HG03354 (cell line): Measurements from ENCODE around the gene STPG3.

ENCODE experiments used
- ATAC-seq: cut with Tn5 transposase; IDR thresholded peaks from one replicate; pipeline ENCODE4 v1.9.1; 2021; ENCODE audit warnings: mild to moderate bottlenecking; ENCODE audit not compliant: unreplicated experiment, poor library complexity, severe bottlenecking

STPG3 gene

GRCh38 chr9:137276473-137277328 is 25.6 kb downstream of the STPG3 start:
- peak; percentile 8 for ATAC-seq

- ATAC-seq, result peak; percentile 79
Observed at GRCh38 chr9:137277329-137278041, 26.4 kb downstream of the STPG3 start, which contains the start of gene TOR4A. Gene TOR4A (plus strand): TSS chr9:137277726. CDS start chr9:137278690, 964 bp downstream.

DNA sequence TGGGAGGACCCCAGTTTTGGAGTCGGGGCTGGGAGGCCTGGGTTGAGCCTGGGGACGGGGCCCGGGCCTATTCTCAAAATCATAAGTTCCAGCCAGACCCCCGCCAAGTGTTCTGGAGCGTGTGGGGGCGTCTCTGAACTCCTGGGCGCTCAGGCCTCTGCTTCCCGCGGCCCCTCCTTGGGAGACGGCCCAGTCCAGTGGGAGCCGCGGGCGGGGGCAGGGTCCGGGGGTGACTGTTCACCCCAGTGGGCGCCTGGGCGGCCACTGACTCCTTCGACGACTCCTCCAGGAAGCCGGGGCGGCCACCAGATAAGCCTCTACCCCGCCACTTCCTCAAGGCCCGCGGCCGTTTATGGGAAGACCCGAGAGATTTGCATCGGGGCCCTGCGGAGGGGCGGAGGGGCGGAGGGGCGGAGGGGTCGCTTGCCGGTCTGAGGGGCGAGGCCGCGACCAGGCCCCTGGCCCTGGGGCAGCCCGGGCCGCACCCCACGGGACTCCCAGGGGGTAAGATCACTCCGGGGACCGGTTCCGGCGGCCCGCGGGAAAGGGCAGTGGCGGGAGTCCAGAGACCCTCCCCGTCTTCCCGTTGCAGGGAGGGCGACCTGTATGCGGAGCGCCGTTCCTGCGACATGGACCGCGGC is 27.1 kb downstream of the STPG3 start:
- ATAC-seq, result no peak

GRCh38 chr9:137278721-137279711 is 27.9 kb downstream of the STPG3 start:
- no peak for ATAC-seq

DNA sequence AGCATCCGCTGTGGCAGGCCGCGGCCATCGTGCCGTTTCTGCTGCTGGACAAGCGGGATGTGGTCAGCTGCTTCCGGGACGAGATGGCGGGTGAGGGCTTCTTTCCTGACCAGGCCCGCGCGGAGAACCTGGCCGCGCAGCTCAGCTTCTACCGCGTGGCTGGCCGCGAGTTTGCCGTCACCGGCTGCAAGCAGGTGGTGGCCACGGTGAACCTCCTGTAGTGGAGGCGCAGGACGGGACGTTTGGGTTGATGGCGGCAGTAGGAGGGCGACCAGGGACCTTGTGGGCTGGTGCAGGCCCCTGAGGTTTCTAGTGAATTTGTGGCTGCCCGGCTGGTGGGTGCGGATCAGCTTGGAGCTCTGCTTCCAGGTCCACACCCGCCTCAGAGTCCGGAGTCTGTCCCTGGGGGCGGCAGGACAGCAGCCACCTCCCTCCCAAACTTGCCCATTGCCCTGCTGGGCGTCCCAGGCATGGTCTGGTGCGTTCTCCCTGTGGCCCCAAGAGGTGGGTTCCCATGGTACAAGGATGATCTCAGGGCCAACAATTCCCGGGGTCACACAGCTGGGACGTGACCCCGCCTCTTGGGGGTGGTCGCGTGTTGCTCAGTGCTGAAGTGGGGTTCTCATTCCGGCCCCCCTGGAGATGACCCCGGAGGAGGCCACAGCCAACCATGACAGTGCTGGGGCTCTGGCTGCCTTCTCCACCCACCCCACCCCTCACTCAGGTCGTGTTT is 28.8 kb downstream of the STPG3 start:
- ATAC-seq, result no peak

DNA sequence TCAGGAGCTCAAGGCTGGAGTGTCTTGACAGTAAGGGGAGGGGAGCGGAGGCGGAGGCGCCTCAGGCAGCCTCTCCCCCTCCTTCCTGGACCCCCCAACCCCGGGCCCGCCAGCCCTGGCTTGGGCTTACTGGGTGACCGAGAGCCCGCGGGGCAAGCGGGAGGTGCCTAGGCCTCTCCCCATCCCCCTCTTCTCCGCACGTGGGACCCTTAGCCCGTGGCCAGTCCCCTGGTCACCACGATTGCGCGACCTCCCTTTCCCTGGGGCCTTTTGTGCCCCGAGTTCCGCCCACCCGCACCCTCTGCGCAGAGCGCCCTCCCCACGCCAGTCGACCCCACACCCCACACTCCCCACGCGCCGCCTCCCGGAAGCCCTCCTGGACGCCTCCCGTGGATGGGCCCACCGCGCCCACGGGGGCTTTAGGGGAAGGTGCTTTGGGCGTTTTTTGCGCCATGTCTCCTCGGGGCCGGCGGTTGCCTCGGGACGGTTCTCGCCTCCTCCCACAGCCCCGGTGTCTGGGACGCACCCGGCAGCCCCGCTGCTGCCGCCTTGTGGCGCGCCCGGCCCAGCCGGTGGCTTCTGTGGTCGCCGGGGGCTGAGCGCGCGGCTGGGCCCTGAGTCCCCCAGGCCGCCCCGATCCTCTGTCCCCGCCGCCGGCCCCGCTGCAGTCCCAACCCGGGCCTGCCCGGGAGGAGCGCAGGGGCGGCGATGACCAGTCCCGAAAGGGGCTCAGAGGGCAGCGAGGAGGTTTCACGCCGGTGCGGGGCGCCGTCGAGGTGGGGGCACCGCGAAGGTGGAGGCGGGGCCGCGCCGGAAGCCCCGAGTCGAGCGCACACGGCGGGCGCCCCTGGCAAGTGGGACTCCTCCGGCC is 29.6 kb downstream of the STPG3 start:
- no peak for ATAC-seq

DNA sequence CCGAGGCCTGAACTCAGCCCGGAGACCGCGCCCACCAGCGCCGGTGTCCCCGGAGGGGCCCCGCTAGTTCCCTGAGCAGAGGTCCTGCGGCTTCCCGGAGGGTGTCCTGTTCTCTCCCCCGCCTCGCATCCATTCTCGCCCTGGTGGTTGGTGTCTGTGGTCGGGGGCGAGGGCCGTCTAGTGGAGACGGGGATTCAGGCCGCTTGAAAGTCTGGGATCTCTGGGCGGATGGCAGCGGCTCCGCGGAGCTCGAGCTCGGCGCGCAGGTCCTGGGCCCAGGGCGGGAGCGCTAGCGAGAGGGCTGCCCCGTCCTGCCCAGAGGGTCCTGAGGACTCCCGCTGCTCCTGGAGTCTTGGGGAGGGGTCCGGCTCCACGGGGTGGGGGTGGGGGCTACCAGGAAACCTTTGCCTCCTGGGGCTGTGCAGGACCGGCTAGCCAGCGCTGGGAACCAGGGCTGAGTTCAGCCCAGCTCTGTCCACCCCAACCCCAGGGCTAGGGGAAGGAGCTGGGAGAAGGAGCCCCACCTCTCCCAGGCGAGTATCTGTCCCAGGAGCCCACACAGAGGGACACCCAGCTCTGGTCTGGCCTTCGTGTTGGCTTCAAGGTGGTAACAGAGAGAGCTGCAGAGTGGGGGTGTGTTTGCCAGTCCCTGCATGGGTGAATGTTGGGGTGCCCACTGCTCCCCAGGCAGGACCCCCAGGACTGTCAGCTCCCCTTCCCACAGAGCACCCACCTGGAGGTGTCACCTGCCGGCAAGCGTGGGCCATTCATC is 30.4 kb downstream of the STPG3 start:
- no peak for ATAC-seq

GRCh38 chr9:137286975-137287383 is 35.9 kb downstream of the STPG3 start:
- ATAC-seq, result peak; percentile 25

- ATAC-seq, result no peak
Observed at GRCh38 chr9:137293094-137293481, 42.0 kb downstream of the STPG3 start.

- no peak for ATAC-seq
Observed at GRCh38 chr9:137293482-137294090, 42.5 kb downstream of the STPG3 start.

GRCh38 chr9:137294091-137294680 is 43.1 kb downstream of the STPG3 start:
- ATAC-seq, result no peak

- no peak for ATAC-seq
Observed at GRCh38 chr9:137294681-137295237, 43.7 kb downstream of the STPG3 start.

DNA sequence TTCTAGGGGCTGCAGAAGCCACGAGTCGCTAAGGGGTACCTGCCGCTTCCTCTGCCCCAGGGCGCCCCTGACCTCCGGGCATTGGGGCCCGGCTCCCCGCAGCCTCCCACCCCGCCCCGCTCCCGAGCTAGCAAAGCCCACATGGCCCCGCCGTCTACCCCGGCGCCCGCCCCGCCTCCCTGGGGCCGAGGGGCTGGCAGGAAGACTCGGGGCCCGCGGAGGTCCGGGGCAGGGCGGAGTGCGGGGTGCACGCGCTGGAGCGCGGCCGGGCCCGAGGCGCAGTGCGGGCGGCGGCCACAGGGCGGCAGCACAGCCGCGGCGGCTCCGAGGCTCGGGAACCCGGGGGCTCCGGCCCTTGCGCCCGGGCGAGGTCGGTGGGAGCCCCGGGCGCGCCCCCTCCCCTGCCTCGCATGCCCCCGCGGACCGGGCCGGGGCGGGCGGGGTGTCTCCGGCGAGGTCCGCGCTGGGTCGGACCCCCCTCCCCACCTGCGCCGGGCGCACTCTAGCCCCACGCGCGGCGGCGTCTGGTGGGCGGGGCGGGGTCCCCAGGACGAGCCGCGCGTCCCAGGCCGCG is 44.2 kb downstream of the STPG3 start:
- peak; percentile 58 for ATAC-seq

DNA sequence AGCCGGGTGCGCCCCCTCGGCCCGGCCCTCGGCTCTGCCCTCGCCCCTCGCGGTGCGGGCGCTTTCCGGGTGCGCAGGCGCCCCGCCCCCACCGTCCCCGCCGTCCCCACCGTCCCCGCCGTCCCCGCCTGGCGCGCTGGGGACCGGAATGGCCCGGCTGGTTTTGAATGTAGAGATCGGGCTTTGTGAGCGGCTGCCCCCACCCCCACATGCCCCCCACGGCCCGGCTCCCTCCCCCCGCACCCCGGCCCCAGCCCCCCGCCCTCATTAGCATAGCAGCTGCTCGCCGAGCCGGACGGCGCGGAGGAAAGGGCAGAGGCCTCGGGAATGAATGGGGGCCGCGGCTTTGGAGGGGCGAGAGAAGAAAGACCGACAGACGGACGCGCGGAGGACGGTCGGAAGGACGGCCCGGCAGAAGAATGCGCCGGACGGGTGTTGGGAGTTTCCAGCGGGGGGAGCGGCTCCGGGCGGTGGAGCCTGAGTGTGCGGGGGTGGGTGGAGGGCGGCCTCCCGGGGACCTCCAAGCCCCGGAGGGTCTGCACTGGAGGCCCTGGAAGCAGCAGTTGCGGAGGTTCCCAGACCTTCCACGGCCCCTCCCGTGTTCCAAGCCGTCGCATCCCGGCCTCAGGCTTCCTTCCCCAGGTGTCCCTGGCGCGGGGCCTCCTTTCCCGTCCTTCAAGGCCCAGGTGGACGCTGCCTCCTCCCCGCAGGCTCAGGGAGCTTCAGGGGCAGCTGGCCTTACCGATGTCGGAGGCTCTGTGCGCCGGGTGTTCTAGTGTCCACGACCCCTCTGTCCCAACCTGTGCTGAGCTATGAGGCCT is 45.0 kb downstream of the STPG3 start:
- peak; percentile 5 for ATAC-seq
